Thyroid gland (tissue), 4 donors: ENCODE measurements around the gene CDHR3. TPM values are rescaled to one million over a fixed set of nuclear protein-coding genes. Genes with fewer than 3 reads are reported as not detected.

Experiments used
- DNase-seq, 2 donors: peaks; one replicate each; pipeline ENCODE4 v3.0.0-alpha.2; 2019
- H3K27ac ChIP-seq, 3 donors: fragments of 200-600 bp; sonication (generic); 1 replicate in 2 of 3; 2 replicates in 1 of 3; pipeline ENCODE4 v1.5.1; 2016 to 2019; ENCODE audit warnings: mild to moderate bottlenecking in 1 of 3, moderate library complexity in 1 of 3
- H3K27me3 ChIP-seq: fragments of 200-600 bp; sonication (generic); one replicate; pipeline ENCODE4 v1.5.1; 2019
- H3K36me3 ChIP-seq, 2 donors: fragments of 200-600 bp; sonication (generic); one replicate each; pipeline ENCODE4 v1.5.1; 2016 to 2019
- H3K4me1 ChIP-seq, 2 donors: fragments of 200-600 bp; sonication (generic); one replicate each; pipeline ENCODE4 v1.5.1; 2017 to 2019
- H3K4me3 ChIP-seq, 3 donors: fragments of 200-600 bp; sonication (generic); replicated peaks in 1 of 3; 1 replicate in 2 of 3; 2 replicates in 1 of 3; pipeline ENCODE4 v1.5.1; 2016; ENCODE audit warnings: mild to moderate bottlenecking in 1 of 3
- H3K9me3 ChIP-seq: fragments of 200-600 bp; sonication (generic); one replicate; pipeline ENCODE4 v1.5.1; 2017
- POLR2A ChIP-seq, 2 donors: fragments of 450-650 bp; IDR thresholded peaks; one replicate each; pipeline ENCODE4 v1.6.1; 2017; ENCODE audit warnings: antibody characterized with exemption in 2 of 2, mild to moderate bottlenecking in 2 of 2, moderate library complexity in 1 of 2
- WGBS, 2 donors: methylation state at CpG; one replicate each; pipeline ENCODE4 v1.1.5; 2017; 5-methylcytosine and 5-hydroxymethylcytosine counted together
- intact Hi-C: fragments of 100-400 bp; cut with DNase I; formaldehyde crosslinking; loops from one replicate; pipeline ENCODE4 v1.15.1; 2023
- total RNA-seq, 4 donors: library from RNA; depleted of rRNA; stranded (reverse); fragments of >200 nt; gene quantifications; one replicate each; pipeline ENCODE4 v1.2.3, GENCODE V29; 2016
- TF ChIP-seq, protein P1 (sequence below), 6 experiments: fragments of 200-600 bp in 3 of 6; fragments of 450-650 bp in 3 of 6; sonication (generic) in 3 of 6; IDR thresholded peaks; one replicate each; pipeline ENCODE4 v1.5.1; 2016 to 2019; ENCODE audit warnings: antibody characterized with exemption in 6 of 6, mild to moderate bottlenecking in 2 of 6, inconsistent platforms in 1 of 6, moderate library complexity in 1 of 6

Gene CDHR3
- total RNA-seq, 4 donors from 2014 or later = 5.8 to 8.6 (median 7.3) TPM

DNA sequence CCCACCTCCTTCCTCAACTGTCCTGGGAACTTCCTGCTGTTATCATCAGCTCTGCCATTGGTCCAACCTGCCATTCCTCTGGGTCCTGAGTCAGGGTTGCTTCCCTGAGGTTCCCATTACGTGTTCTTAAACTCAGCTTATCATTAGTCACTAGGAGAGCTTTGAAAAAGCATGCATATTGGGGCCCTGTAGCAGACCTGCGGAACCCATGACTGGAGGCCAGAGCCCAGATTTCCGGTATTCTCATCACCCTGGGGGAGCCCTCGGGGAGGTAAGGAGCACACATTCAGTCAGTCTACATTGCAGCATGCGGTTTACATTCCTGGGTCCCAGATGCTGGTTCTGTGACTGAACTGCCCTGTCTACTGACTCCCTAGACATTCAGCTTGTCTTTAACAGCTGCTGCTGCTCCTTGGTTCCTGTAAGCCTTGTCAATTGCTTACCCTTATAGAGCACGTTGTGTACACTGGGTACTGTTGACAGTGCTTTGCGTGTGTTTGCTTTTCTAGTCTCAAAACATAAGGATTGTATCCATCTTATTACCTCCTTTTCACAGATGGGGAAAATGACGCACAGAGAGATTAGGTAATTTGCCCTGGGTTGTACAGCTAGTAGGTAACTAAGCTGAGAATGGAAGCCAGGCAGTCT is 12.8 kb downstream of the CDHR3 start:
- H3K4me1 ChIP-seq = peaks cover 7 to 29% of the 10 kb centered on the region in 2 donors
- WGBS, 2 donors = 78 to 85% methylated on average over 8 of the region's 8 CpGs
- intact Hi-C loops = loop anchor here (5.0 kb wide), 1 partner anchor 34 kb away; no protein-coding TSS in a partner anchor

GRCh38 chr7:105976868-105977267 is 13.8 kb downstream of the CDHR3 start:
- DNase-seq = no peak
- TF ChIP-seq, protein P1, sequence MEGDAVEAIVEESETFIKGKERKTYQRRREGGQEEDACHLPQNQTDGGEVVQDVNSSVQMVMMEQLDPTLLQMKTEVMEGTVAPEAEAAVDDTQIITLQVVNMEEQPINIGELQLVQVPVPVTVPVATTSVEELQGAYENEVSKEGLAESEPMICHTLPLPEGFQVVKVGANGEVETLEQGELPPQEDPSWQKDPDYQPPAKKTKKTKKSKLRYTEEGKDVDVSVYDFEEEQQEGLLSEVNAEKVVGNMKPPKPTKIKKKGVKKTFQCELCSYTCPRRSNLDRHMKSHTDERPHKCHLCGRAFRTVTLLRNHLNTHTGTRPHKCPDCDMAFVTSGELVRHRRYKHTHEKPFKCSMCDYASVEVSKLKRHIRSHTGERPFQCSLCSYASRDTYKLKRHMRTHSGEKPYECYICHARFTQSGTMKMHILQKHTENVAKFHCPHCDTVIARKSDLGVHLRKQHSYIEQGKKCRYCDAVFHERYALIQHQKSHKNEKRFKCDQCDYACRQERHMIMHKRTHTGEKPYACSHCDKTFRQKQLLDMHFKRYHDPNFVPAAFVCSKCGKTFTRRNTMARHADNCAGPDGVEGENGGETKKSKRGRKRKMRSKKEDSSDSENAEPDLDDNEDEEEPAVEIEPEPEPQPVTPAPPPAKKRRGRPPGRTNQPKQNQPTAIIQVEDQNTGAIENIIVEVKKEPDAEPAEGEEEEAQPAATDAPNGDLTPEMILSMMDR (IDR thresholded peaks at IDR 0.05) = no peak
- Histone ChIP-seq H3K27me3 (no peaks in the 10 kb centered on the region), H3K9me3 (no peaks in the 10 kb centered on the region), H3K4me3 (no peak overlapping the region), H3K27ac (no peak overlapping the region), H3K36me3 (no peaks in the 10 kb centered on the region), H3K4me1 (peaks cover 7 to 34% of the 10 kb centered on the region in 2 donors)
- 91 to 95% methylated on average over 4 of the region's 4 CpGs for WGBS, 2 donors
- intact Hi-C loops = loop anchor here (5.0 kb wide), 1 partner anchor 35 kb away; no protein-coding TSS in a partner anchor

More for the DNA sequence above, 12.8 kb downstream of the CDHR3 start:
- DNase-seq = no peak
- no peak for TF ChIP-seq POLR2A (IDR thresholded peaks at IDR 0.05)
- TF ChIP-seq, protein P1 (IDR thresholded peaks at IDR 0.05) = no peak
- Histone ChIP-seq H3K27me3 (no peaks in the 10 kb centered on the region), H3K27ac (no peak overlapping the region), H3K4me3 (no peak overlapping the region), H3K36me3 (no peaks in the 10 kb centered on the region), H3K9me3 (no peaks in the 10 kb centered on the region)

DNA sequence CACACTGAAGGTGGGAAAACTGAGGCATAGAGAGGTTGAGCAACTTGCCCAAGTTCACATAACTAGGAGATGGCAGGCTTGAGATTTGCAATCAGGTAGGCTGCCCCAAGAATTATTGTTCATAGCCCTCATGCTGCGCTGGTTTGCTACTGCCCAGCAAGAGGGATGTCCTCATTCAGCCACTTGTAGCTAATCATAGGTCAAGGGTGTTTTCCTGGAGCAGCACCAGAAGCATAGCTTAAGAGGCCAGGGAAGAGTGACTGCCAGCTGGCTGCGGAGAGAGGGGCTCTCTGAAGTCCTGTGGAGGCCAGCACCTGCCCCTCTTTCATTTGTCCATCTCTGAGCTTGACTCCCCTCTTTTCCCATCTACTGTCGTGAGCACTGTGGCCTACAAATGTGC is 15.0 kb downstream of the CDHR3 start:
- peak; percentile 85 to 87 for DNase-seq
- 31 to 48% methylated on average over 3 of the region's 3 CpGs for WGBS, 2 donors
- Histone ChIP-seq H3K27me3 (no peaks in the 10 kb centered on the region), H3K9me3 (no peaks in the 10 kb centered on the region), H3K27ac (no peak overlapping the region), H3K36me3 (no peaks in the 10 kb centered on the region), H3K4me3 (no peak overlapping the region), H3K4me1 (peaks cover 7 to 37% of the 10 kb centered on the region in 2 donors)
- no peak for TF ChIP-seq POLR2A (IDR thresholded peaks at IDR 0.05)
- TF ChIP-seq, protein P1 (IDR thresholded peaks at IDR 0.05) = no peak
- intact Hi-C loops = loop anchor here (5.0 kb wide), 1 partner anchor 36 kb away; no protein-coding TSS in a partner anchor

- TF ChIP-seq, protein P1 (IDR thresholded peaks at IDR 0.05) = no peak
- no peak for TF ChIP-seq POLR2A (IDR thresholded peaks at IDR 0.05)
- Histone ChIP-seq H3K36me3 (no peaks in the 10 kb centered on the region), H3K4me3 (no peak overlapping the region), H3K27me3 (no peaks in the 10 kb centered on the region), H3K27ac (no peak overlapping the region), H3K4me1 (peaks cover 7 to 37% of the 10 kb centered on the region in 2 donors), H3K9me3 (no peaks in the 10 kb centered on the region)
- WGBS, 2 donors = 95 to 100% methylated on average over 2 of the region's 2 CpGs
- intact Hi-C loops = loop anchor here (5.0 kb wide), 1 partner anchor 37 kb away; no protein-coding TSS in a partner anchor
- DNase-seq = no peak
These were observed 15.9 kb downstream of the CDHR3 start for GRCh38 chr7:105978974-105979373.

GRCh38 chr7:105979405-105979804 is 16.3 kb downstream of the CDHR3 start:
- DNase-seq = no peak
- TF ChIP-seq, protein P1 (IDR thresholded peaks at IDR 0.05) = no peak
- no peak for TF ChIP-seq POLR2A (IDR thresholded peaks at IDR 0.05)
- H3K4me3 ChIP-seq = no peak overlapping the region
- H3K27ac ChIP-seq = no peak overlapping the region
- peaks cover 7 to 33% of the 10 kb centered on the region in 2 donors for H3K4me1 ChIP-seq
- WGBS, 2 donors = 92 to 99% methylated on average over 2 of the region's 2 CpGs
- H3K27me3 ChIP-seq = no peaks in the 10 kb centered on the region
- no peaks in the 10 kb centered on the region for H3K9me3 ChIP-seq
- H3K36me3 ChIP-seq = no peaks in the 10 kb centered on the region
- intact Hi-C loops = loop anchor here (5.0 kb wide), 1 partner anchor 37 kb away; no protein-coding TSS in a partner anchor
